Activated T-helper 1 cell treated with anti-CD3 and anti-CD28 coated beads, Interleukin-12 subunit alpha, Interleukin-12 subunit beta, Interleukin-2, Interleukin-4 antibody, amounts not matched to agents 30 ng/mL and 10 ng/mL and 1 ng/mL, durations not matched to agents 14 hours and 24 hours and 36 hours (primary cell): Measurements from ENCODE around the gene SLC10A3. TPM values are rescaled to one million over a fixed set of nuclear protein-coding genes. Genes with fewer than 3 reads are reported as not detected.
A peak's percentile ranks its signal among the peaks of the same experiment; 100 is the strongest.

ENCODE experiments used
- DNase-seq: peaks from one replicate; pipeline ENCODE4 v3.0.0; 2021; ENCODE audit warnings: low spot score
- H3K27ac Mint-ChIP-seq: one replicate; pipeline ENCODE4 v1.8.0; 2021; ENCODE audit warnings: mild to moderate bottlenecking, mixed read lengths
- H3K27me3 Mint-ChIP-seq: one replicate; pipeline ENCODE4 v1.8.0; 2022; ENCODE audit warnings: mild to moderate bottlenecking, moderate library complexity, mixed read lengths; ENCODE audit not compliant: insufficient read depth
- H3K36me3 Mint-ChIP-seq: one replicate; pipeline ENCODE4 v1.8.0; 2021; ENCODE audit warnings: low read depth, mixed read lengths
- H3K4me1 Mint-ChIP-seq: one replicate; pipeline ENCODE4 v1.8.0; 2021; ENCODE audit warnings: low read depth, mixed read lengths
- H3K4me3 Mint-ChIP-seq: one replicate; pipeline ENCODE4 v1.8.0; 2021; ENCODE audit warnings: mild to moderate bottlenecking, moderate library complexity, mixed read lengths
- H3K9me3 Mint-ChIP-seq: one replicate; pipeline ENCODE4 v1.8.0; 2021; ENCODE audit warnings: mixed read lengths
- intact Hi-C: fragments of 100-400 bp; cut with micrococcal nuclease; formaldehyde crosslinking; loops from one replicate; pipeline ENCODE4 v1.15.1; 2024
- total RNA-seq: library from RNA; stranded (reverse); gene quantifications from 2 replicates; pipeline ENCODE4 v1.2.3, GENCODE V29; 2022

The SLC10A3 gene
- total RNA-seq, 1 donor from 2014 or later: 19.9 TPM

- peaks cover 2% of the 10 kb centered on the region for H3K36me3 Mint-ChIP-seq
- intact Hi-C loops: no loop called here
- H3K4me3 Mint-ChIP-seq: no peak overlapping the region
- no peak overlapping the region for H3K27ac Mint-ChIP-seq
- H3K9me3 Mint-ChIP-seq: no peaks in the 10 kb centered on the region
- no peaks in the 10 kb centered on the region for H3K27me3 Mint-ChIP-seq
- no peaks in the 10 kb centered on the region for H3K4me1 Mint-ChIP-seq
- no peak for DNase-seq
Measured at GRCh38 chrX:154464806-154465365, 25.5 kb downstream of the SLC10A3 start.

GRCh38 chrX:154463611-154464220 lies 26.7 kb downstream of the SLC10A3 start:
- peaks cover 2% of the 10 kb centered on the region for H3K36me3 Mint-ChIP-seq
- H3K4me1 Mint-ChIP-seq: no peaks in the 10 kb centered on the region
- H3K4me3 Mint-ChIP-seq: no peak overlapping the region
- no peaks in the 10 kb centered on the region for H3K9me3 Mint-ChIP-seq
- no peak for DNase-seq
- no peak overlapping the region for H3K27ac Mint-ChIP-seq
- H3K27me3 Mint-ChIP-seq: no peaks in the 10 kb centered on the region
- intact Hi-C loops: no loop called here

- Mint-ChIP-seq H3K4me1 (peaks cover 2% of the 10 kb centered on the region), H3K4me3 (no peak overlapping the region), H3K9me3 (no peaks in the 10 kb centered on the region), H3K27ac (no peak overlapping the region), H3K36me3 (peaks cover 2% of the 10 kb centered on the region), H3K27me3 (no peaks in the 10 kb centered on the region)
- intact Hi-C loops: no loop called here
- no peak for DNase-seq
Measured at GRCh38 chrX:154462396-154462795, 28.0 kb downstream of the SLC10A3 start.

DNA sequence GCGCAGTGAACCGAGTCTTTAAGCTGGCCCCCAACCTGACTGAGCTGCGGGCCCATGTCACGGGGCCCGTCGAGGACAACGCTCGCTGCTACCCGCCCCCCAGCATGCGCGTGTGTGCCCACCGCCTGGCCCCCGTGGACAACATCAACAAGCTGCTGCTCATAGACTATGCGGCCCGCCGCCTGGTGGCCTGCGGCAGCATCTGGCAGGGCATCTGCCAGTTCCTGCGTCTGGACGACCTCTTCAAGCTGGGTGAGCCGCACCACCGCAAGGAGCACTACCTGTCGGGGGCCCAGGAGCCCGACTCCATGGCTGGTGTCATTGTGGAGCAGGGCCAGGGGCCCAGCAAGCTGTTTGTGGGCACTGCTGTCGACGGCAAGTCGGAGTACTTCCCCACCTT lies 30.1 kb downstream of the SLC10A3 start:
- no peak overlapping the region for H3K27ac Mint-ChIP-seq
- H3K4me3 Mint-ChIP-seq: peak overlapping the region; percentile 83
- no peaks in the 10 kb centered on the region for H3K27me3 Mint-ChIP-seq
- peaks cover 2% of the 10 kb centered on the region for H3K36me3 Mint-ChIP-seq
- H3K9me3 Mint-ChIP-seq: no peaks in the 10 kb centered on the region
- H3K4me1 Mint-ChIP-seq: peaks cover 5% of the 10 kb centered on the region
- no peak for DNase-seq
- intact Hi-C loops: no loop called here

DNA sequence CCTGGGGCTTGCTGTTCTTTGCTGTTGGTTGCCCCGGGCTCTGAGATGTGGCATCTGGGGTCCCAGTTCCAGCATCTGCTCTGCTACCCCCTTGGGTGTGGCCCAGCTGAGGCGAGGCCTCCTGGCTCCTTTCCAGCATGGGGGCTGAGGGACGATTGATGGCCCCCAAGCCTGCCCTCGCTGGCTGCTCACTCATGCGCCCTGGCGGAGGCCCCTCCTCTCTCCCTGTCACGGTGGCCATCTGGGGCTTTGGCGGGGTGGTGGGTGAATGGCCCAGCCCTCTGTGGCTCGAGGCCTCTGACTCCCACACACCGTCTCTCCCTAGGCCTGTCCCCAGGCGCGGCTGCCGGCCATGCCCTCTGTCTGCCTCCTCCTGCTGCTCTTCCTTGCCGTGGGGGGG lies 30.6 kb downstream of the SLC10A3 start:
- no peaks in the 10 kb centered on the region for H3K27me3 Mint-ChIP-seq
- H3K4me3 Mint-ChIP-seq: peak overlapping the region; percentile 83
- H3K4me1 Mint-ChIP-seq: peaks cover 5% of the 10 kb centered on the region
- H3K36me3 Mint-ChIP-seq: peaks cover 2% of the 10 kb centered on the region
- no peak for DNase-seq
- no peaks in the 10 kb centered on the region for H3K9me3 Mint-ChIP-seq
- H3K27ac Mint-ChIP-seq: no peak overlapping the region
- intact Hi-C loops: no loop called here

DNA sequence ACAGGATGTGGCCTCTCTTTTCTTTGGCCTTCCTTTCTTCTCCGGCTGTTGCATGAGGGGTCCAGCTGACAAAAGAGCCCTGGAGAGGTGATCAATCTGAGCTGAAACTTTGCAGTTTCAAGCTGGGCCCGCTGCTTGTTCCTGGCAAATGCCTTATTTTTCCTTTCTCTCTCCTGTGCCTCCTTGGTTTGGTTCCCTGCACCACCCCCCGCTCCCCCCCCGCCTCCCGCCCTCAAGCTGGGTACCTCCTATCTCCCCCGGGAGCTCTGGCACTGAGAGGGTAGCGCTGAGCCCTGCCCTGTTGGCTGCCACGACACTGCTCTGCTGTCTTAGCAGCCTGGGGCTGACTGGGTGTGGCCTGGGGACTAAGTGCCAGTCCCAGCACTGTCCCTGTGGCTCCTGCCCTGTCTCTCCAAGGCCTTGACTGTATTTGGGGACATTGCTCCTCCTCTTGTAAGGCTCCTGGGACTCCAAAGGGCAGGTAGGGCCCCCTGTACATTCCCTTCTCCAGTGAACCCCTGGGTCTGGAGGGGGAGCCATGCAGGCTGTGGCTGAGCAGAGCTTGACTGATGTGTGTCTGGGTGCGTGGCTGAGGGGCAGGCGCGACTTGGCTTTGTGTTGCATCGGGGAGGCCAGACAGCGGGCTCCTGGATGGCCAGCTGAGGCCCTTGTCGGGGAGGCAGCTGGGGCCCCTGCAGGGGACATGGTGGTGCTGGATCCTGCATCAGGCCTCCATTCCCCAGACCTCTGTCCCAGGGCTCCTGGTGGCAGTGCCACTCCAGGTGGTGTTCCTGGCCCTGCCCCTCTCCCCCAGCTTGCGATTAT lies 31.3 kb downstream of the SLC10A3 start:
- DNase-seq: no peak
- Mint-ChIP-seq H3K9me3 (no peaks in the 10 kb centered on the region), H3K4me3 (peak overlapping the region; percentile 83), H3K4me1 (peaks cover 5% of the 10 kb centered on the region), H3K27me3 (no peaks in the 10 kb centered on the region), H3K36me3 (peaks cover 7% of the 10 kb centered on the region), H3K27ac (peak overlapping the region; percentile 48)
- intact Hi-C loops: no loop called here

- no peaks in the 10 kb centered on the region for H3K9me3 Mint-ChIP-seq
- intact Hi-C loops: no loop called here
- peaks cover 5% of the 10 kb centered on the region for H3K4me1 Mint-ChIP-seq
Measured at GRCh38 chrX:154458116-154458953, 32.1 kb downstream of the SLC10A3 start, which contains the start of gene PLXNA3. PLXNA3 (plus strand) TSS chrX:154458281; CDS start chrX:154460184, 1,903 bp downstream.

DNA sequence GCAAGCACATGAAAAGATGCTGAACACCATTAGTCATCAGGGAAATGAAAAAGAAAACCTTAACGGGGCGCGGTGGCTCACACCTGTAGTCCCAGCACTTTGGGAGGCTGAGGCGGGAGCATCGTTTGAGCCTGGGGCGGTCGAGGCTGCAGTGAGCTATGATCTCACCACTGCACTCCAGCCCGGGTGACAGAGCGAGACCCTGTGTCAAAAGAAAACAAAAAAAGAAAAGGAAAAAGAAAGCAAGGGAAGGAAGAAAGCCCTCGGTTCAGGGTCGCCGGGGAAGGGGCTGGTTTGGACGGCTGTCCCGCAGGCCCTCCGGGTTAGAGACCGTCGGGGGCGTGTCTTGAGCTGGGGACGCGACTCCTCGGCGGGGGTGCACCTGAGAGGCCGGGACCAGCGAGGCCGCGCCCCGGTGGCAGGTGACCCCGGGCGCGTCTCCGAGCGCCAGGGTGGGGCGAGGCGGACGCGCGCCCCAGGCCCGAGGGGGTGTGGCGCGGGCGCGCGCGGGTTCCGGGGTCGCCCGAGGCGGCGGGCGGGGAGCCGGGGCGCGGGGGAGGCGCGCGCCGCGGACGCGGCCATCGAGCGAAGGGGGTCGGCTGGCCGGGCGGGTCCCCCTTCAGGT lies 32.8 kb downstream of the SLC10A3 start:
- Mint-ChIP-seq H3K36me3 (peaks cover 11% of the 10 kb centered on the region), H3K4me3 (peak overlapping the region; percentile 96), H3K27ac (peak overlapping the region; percentile 94), H3K27me3 (no peaks in the 10 kb centered on the region), H3K9me3 (no peaks in the 10 kb centered on the region), H3K4me1 (peaks cover 5% of the 10 kb centered on the region)
- intact Hi-C loops: no loop called here
- peak; percentile 39 for DNase-seq

More at GRCh38 chrX:154458116-154458953, 32.1 kb downstream of the SLC10A3 start, which contains the start of gene PLXNA3:
- peak; percentile 38 for DNase-seq
- Mint-ChIP-seq H3K27ac (peak within 1 kb of the TSS; percentile 94), H3K36me3 (peaks cover 9% of the 10 kb centered on the region), H3K4me3 (peak within 1 kb of the TSS; percentile 96), H3K27me3 (no peaks in the 10 kb centered on the region)

- no peak overlapping the region for H3K27ac Mint-ChIP-seq
- peaks cover 14% of the 10 kb centered on the region for H3K36me3 Mint-ChIP-seq
- no peaks in the 10 kb centered on the region for H3K27me3 Mint-ChIP-seq
- DNase-seq: no peak
- no peak overlapping the region for H3K4me3 Mint-ChIP-seq
- no peaks in the 10 kb centered on the region for H3K9me3 Mint-ChIP-seq
- H3K4me1 Mint-ChIP-seq: peaks cover 5% of the 10 kb centered on the region
- intact Hi-C loops: no loop called here
Measured at GRCh38 chrX:154452823-154453222, 37.6 kb downstream of the SLC10A3 start.

DNA sequence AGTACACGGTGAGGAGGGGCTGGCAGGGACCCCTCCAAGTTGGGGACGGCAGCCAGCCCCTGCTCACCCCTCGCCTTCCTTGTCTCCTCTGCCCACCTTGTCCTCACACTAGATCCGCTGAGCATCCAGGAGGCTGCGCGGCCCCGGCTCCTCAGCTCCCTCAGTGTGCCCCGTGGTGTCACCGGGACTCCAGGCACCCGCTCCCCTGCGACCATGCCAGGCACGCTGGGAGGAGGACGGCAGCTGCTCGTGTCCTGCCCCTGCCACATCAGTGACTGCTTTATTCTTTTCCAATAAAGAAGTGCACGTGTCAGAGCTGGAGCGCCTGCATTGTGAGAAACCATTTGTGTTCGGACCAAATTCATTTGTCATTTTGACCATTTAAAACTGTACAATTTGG lies 40.1 kb downstream of the SLC10A3 start:
- no peak for DNase-seq

GRCh38 chrX:154449618-154450017 lies 40.8 kb downstream of the SLC10A3 start:
- Mint-ChIP-seq H3K27me3 (no peaks in the 10 kb centered on the region), H3K36me3 (peaks cover 19% of the 10 kb centered on the region), H3K9me3 (no peaks in the 10 kb centered on the region), H3K4me3 (no peak overlapping the region), H3K27ac (no peak overlapping the region), H3K4me1 (no peaks in the 10 kb centered on the region)
- DNase-seq: no peak
- intact Hi-C loops: no loop called here

More for the DNA sequence above, 40.1 kb downstream of the SLC10A3 start:
- intact Hi-C loops: no loop called here
- Mint-ChIP-seq H3K36me3 (peaks cover 20% of the 10 kb centered on the region), H3K4me3 (no peak overlapping the region), H3K27ac (no peak overlapping the region), H3K4me1 (no peaks in the 10 kb centered on the region), H3K27me3 (no peaks in the 10 kb centered on the region), H3K9me3 (no peaks in the 10 kb centered on the region)

DNA sequence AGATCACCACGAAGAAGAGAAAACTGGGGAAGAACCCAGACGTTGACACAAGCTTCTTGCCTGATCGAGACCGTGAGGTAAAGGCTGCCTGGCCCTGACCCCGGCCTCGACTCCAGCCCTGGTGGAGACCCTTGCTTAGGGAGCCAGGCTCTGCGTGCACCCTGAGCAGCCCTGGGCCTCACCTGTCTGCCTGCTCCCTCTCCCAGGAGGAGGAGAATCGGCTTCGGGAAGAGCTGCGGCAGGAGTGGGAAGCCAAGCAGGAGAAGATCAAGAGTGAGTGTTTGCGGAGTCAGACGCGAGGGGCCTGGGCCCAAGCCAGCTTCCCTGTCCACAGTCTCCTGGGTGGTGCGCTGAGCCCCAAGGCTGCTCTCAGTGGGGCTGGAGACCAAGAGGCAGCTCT lies 41.9 kb downstream of the SLC10A3 start:
- intact Hi-C loops: no loop called here
- no peaks in the 10 kb centered on the region for H3K9me3 Mint-ChIP-seq
- H3K4me1 Mint-ChIP-seq: no peaks in the 10 kb centered on the region
- H3K27me3 Mint-ChIP-seq: no peaks in the 10 kb centered on the region
- no peak overlapping the region for H3K4me3 Mint-ChIP-seq
- no peak for DNase-seq
- H3K27ac Mint-ChIP-seq: no peak overlapping the region
- H3K36me3 Mint-ChIP-seq: peaks cover 13% of the 10 kb centered on the region
